KG1 (cell line): ENCODE results near the gene DRD2.

Experiments
- DNase-seq: peaks from one replicate; lab custom pipeline; 2025; lab: John Stamatoyannopoulos, UW

DRD2 gene

DNA sequence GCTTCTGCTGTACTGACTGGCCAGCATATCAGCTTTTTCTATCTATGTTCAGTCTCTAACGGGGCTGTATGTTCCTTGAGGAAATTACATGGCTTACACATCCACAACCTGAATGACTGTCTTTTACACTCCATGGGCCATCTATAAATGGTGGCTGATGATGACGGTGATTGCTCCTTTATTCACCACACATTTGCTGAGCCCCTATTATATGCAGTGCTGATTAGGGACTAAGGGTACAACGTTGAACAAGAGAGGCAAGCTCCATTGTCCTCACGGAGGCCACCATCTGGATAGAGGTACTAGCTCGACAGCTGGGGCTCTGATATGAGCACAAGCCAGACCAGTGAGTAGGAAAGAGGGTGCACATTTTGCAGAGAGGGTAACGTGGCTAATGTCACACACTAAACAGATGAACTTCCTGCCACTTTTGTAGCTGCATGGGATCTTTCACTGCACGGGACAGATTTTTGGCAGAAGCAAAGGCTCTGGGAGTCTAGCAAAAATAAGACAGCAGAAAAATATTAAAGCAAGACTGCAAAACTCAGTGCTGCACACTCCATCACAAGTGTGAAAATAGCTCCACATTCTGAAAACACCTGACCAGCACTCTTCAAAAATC is 30.6 kb downstream of the DRD2 start:
- DNase-seq = no peak

DNA sequence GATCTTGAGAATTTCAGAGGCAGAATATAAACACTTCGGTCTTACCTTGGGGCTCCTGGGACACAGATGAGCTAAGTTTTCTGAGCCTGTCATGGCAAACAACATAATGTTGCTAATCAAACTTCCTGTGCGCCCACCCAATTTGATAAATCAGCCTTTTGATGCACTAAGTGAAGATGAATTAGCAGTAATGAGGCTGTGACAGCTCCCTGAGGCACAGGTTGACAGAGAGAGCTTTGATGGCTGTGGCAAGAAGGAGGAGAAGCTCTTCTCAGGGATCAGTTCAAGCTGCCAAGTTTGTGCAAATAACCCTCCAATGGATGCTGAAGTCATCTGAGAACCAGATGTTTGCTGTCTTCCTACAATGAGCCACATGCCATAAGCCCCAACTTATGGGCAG is 34.4 kb downstream of the DRD2 start:
- DNase-seq = no peak

DNA sequence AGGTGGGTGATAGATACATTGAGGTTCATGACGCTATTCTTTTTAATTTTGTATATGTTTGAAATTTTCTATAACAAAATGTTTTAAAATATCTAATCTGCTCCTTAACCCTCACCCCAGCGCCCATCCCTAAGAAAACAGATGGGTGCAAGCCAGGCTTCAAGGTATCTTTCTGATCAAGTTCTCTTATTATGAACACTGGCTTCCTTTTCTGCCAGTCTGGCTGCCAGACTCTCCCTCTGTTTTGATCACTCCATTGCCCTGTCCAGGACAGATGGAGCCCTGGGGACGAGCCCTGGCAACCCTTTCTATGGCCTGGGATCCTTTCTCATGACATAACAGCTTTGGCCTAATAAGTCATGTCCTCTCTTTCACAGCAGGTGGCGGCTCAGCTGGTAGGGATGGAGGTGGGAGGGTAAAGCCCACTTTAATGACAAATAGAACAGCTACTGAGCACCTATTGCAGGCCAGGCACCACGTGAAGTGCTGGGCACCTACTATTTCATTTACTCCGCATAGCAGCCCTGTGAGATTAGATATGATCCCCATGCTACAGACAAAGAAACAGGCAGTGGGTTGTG is 38.4 kb downstream of the DRD2 start:
- DNase-seq = no peak

DNA sequence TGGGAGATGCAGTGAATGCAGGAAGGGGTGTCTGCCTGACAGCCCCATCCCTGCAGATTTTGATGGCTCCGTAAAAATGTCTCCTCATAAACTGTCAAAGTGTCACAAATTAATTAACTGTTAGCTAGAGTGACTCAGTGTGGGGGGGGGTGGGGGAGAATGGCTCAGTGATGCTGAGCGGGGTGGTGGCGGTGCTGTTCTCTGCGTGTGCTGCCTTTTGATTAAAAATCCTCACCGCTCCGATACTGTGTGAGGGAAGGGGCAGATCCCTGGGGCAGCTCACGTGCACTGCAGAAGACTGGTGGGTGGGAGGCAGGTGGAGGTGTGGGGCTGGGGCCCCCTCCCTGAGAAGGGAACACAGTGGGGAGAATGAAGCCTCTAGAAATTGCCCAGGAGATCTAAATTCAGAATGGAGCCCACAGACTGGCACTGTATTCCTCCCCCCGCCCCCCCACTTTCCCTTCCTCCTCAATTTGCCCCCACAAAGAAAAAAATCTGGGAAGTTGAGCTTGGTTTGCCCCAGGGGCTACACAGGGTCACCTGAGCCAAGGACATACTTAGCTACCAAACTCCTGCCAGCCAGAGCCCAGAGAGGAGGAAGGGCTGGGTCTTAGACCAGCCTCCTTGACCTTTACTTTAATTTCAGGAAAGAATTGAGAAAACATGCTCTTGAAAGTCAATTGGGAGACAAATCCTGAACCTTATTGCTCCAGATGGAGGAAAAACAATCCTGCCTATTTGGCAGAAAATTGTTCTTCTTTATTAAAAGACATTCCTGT is 39.8 kb downstream of the DRD2 start:
- DNase-seq = no peak

DNA sequence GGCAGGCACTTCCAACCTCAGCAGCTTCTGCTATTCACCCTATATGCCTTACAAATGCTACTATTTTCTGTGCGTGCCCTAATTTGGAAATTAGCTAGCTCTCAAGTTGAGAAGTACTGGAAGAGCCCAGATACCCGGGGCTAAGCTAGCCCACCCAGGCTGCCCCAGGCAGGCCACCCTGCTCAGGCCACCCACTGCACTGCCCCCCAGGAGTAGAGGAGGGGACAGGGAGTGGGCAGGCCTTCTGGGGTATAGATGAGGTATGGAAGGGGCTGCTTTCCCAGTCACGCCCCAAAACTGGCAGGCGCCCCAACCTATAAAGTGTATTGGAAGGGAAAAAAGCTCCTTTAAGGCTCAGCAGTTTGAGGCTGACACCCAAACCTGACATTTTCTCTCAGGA is 43.5 kb downstream of the DRD2 start:
- no peak for DNase-seq

DNA sequence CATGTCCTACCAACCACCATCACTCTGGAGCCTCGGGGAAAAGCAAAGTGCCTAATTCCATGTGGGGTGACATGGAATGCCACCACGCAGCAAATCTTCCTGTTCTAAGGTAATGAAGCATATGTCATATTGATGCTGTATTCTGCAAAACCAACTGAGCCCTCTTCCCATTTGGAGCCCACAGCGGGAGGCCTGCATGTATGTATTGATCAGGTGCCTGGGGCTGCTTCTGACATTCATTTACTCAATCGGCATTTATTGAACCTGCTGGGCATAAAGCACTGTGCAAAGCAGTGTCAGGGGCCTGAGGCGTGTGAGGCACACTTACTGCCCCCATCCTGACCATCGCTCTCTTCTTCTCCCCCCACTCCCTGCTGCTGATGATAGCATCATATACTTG is 48.5 kb downstream of the DRD2 start:
- no peak for DNase-seq

DNA sequence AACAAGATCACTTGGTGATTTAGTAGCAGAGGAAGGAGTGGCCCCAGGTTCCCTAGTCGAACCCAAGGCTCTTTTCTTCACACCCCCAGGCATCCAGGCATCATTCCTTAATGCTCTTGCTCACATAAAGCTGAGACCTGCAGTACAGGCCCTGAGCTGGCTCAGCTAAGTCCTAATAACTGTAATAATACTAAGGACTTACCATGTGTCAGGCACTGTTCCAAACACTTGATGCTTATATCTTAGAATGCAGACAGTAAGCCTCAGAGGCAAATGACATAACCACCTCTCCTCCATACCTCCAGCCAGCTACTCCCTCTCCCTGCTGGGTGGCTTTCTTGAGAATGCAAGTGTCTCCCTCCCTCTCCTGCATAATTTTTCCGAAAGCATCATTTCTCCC is 54.4 kb downstream of the DRD2 start:
- no peak for DNase-seq

DNA sequence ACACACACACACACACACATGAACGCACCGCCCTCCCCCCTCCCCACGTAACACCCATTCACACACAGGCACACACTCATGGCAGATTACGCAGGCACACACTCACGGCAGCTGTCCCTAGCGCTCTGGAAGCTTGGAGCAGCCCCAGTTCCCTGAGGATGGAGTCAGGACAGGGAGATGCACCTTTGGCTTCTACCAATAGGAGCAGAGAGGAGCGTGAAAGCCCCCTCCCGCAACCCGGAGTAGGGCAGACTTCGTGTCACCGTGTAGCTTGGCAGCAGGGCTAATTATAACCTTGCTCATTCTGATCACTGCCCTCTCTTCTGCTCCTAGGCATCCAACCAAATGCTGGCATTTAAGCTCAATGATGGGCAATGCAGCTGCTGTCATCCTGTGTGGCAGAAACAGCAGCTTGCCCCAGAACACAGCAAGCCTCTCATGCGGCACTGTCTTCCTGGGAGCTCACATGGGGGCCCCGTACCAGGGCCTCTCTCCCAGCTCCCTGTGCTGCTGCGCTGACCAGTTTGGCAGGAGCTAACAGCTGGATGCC is 55.7 kb downstream of the DRD2 start:
- no peak for DNase-seq

DNA sequence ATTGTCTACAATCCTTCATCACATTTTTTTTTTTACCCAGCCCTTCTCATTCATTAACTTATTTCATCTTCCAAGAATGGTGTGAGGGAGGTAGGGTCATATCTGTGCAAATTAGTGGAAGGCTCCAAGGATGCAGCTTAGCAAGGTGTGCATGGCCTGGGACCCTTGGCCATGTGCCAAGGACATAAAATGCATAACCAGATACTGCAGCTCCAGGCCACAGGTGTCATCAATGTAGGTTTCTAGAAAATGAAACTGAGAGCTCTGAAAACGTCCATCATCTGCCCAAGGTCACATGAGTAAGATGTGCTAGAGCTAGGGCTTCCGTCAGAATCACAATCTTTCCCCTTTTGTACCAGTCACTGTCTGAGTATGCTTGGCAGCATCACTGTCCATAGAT is 57.8 kb downstream of the DRD2 start:
- no peak for DNase-seq

DNA sequence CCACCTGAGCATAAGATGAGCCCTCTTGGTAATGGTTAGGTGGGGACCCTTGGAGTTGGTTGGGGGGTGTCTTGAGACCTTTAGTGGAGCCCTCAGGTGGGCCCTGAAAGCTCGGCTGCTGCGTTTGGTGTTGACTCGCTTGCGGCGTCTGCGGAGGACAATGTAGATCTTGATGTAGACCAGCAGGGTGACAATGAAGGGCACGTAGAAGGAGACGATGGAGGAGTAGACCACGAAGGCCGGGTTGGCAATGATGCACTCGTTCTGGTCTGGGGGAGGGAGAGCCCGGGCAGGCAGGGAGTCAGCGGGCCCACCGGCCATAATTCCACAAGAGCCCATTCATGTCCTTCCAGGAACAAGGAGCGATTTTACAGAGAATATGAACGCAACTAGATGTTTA is 59.9 kb downstream of the DRD2 start:
- no peak for DNase-seq

DNA sequence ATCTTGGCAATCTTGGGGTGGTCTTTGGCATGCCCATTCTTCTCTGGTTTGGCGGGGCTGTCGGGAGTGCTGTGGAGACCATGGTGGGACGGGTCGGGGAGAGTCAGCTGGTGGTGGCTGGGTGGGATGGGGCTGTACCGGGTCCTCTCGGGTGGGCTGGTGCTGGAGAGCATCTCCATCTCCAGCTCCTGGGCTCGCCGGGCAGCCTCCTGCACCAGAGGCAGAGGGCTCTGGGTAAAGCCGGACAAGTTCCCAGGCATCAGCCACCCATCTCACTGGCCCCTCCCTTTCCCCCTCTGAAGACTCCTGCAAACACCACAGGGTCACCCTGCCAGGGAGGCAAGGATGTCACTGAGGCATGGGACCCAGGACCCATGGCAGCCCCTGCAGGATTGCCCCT is 62.5 kb downstream of the DRD2 start:
- no peak for DNase-seq

DNA sequence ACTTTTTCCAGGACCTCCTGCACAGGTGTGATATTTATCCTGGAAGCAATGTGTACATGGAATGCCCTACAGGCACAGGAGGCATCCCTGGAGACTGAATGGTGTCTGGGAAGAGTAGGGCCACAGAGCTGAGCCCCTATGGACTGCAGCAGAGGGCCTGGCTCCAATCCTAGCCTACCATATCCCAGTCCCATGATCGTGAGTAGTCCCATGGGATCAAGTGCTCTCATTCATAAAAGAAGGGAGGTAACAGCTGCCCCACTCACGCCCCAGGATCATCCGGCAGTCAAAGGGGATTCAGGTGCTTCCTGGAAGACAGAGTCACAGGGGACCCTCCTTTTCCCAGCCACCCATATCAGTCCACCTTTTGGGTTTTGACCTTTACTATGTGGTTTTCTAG is 63.7 kb downstream of the DRD2 start:
- DNase-seq = no peak

DNA sequence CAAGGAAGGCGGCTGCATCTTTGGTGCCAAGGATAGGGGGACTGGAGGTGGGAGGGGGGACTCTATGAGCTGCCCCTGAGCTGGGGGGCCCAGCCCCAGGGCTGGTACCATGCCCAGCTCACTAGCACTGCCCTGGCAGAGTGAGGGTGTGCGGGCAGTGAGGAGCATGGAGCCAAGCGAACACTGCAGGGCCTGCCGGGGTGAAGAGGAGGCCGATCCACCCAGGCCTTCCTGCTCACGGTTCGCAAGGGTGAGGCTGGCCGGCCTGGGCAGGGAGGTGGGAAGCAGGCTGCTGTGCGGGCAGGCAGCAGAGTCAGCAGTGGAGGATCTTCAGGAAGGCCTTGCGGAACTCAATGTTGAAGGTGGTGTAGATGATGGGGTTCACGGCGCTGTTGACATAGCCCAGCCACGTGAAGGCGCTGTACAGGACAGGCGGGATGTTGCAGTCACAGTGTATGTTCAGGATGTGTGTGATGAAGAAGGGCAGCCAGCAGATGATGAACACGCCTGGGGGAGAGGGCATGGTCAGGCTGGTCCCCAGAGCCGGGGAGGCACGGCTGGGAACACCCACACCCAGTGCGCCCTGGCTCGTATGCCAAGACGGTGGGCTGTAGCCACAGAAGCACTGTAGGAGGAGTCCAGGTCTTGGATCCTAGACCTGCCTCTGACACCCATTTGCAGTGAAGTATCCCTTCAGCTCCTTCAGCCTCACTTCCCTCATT is 64.6 kb downstream of the DRD2 start:
- no peak for DNase-seq

DNA sequence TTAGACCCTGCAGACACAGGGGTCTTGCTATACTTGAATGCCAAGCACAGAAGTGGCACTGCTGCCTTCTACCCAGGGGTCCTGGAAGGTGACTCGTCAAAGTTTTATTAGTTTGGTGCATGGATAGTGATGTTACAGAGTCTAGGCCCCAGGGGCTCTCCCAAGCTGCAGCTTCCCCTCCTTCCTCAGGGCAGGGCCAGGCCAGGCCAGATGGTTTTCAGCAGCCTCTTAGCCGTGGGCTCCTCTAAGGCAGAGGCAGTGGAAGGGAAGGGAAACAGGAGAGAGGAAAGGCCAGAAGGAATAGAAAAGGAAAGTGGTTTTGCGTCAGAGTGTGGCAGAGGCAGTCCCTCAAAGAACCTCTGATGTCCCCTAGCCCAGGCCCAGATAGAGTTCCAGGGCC is 65.7 kb downstream of the DRD2 start:
- DNase-seq = no peak

DNA sequence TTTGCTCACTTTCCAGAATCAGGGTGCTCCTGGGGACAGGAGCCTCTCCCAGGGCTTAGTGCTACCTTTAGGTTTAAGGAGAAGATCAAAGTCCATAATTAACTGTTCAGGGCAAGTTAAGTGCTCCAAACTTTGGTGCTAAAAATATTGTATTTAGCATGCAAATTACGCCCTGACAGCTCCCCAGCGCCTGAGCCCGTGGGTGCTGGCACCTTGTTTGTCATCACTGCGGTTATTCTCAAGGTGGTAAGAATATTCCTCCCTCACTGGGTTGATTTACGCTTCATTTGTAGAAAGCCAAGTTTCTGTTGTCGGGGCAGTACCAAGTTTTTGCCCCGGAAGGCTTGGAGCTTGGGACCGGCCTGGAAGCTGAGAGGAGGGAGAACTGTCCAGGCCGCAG is 66.3 kb downstream of the DRD2 start:
- no peak for DNase-seq

DNA sequence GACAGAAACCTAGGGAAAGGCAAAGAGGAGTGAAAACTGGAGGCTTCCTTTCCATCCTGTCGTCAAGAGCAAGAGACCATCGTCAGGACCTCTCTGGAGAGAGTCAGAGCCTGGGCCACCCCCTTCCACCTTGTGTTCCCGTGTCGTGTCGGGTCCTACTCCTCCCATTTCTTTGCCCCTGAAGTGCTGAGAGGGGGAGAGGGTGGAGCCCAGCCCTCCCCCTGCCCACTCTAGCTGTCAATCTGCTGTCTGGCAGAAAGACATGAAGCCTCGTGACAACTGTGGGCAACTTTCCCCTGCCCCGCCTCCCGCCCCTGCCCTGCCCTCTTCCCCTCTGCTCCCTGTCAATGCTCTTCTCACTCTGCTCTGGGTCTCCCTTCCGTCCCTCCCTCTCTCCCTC is 67.0 kb downstream of the DRD2 start:
- no peak for DNase-seq

DNA sequence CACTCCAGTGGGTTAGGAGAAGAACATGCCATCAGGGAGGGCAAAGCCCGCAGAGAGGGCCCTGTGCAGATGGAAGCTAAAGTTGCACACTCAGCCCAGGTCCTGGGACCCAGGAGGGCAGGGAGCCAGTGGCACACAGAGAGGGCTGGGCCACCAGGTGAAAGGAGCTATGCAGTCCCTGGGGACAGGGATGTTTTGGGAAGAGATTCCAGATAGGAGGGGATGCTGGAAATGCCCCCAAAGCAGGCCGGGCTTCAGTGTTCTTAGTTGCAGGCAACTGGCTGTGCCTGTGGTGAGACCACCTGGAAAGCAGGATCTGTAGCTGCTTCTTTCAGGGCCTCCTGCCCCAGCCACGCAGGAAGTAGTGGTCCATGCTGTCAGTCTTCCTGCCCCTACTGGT is 68.0 kb downstream of the DRD2 start:
- DNase-seq = no peak

DNA sequence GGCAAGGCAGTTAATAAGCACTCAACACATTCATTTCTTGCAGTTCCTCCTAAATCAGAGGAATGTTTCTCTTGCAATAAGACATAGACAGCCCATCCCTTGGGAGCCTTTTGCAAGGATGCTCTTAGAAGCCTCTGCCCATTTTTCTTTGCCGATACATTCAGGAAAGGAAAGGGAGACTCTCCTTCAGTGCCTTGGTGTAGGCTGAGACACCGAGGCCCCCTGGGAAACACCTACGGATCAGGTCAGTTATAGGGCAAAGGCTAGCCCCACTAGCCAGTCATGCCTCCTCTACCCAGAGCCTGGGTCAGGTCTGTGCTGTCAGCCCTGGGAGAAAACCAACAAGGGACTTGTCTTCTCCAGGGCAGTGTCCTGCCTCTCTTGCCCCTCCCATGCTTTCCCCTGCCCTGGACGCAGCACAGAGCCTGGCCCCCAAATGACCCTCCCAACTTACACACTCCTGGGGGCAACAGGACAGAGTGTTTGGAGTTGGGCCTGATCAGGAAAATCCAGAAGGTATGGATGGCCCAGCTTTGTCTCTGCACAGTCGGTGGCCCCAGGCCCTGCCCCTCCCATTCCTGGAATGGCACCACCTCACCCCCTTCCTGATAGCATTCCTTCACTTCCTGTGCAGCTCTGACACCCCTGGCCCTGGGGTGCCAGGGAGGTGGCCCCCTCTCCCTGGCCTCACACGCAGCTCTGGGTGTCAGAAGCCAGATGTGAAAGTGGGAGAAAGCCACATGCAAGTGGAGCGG is 69.3 kb downstream of the DRD2 start:
- no peak for DNase-seq

DNA sequence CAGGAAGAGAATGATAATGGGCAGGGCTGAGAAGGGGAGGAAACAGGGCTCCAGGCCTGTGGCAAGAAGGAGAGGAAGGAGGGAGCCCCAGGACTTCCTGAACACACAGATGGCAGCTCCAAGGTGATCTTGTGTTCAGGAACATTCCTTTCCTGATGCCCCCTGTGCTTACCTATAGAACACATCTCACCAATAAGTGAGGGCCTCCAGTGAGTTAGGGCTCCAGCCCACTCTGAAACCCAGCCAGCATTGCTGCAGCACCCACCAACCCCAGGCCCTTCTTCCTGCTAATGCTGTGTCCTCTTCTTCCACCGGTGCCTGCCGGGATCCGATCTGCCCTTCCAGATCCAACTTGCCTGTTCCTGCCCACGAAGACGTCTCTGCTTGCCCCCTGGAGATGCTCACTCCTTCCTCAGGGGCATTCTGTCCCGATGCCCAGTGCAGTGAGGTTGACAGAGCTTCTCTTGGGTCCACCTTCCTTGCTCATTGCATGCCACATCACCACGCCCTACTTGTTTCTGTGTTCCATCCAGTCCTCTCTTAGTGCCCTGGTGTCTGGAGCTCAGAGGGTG is 70.3 kb downstream of the DRD2 start:
- DNase-seq = no peak

DNA sequence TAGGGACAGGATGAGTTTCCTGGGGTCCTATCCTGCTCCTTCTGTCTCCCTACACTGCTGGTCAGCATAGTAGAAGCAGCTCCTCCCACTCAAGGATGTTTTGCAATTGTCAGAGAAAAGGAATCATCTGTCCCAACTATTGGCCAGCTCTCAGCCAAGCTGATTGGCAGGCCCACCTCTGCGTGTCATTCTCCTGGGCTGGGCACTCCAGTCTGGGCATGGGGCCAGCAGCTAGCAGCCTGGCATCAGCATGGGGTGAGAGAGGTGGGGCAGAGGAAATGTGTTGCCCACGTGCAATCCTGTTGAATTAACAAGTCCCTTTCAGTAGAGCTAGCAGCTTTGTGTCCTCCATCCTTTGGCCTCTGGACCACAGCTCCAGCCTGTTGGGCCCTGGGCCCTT is 73.5 kb downstream of the DRD2 start:
- no peak for DNase-seq

DNA sequence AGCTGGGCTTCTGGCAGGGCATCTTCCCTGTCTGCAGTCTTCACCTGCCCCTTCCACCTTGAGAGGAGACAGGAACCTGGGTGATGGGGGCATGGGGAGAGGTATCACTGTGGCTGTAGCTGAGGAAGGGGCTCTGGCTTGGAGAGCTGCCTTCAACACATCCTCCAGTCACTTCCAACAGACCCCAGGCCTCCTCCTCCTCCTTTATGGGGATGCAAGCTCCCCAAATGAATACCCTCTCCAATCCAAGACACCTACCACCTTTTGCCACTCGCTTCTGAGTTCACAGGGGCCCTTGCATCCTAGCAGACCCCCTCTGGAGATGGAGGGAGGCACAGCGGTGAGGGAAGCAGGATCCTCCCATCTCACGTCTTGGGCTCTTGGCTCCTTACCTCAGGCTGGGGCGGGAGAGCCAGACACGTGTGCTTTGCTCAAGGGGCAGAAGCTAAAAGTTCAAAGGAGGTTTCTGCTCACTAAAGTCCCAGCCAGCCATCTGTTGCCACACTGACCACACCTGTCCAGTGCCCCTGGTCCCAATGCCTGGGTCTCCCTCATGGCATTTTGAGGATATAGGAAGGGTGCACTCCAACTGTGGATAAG is 74.5 kb downstream of the DRD2 start:
- no peak for DNase-seq
